MM.1S (cell line): ENCODE measurements around the gene SDC3.

Experiments
- CTCF ChIP-seq: fragments of 300-600 bp; sonication (generic); IDR thresholded peaks from 2 replicates; pipeline ENCODE4 v1.5.1; 2016; ENCODE audit warnings: antibody characterized with exemption, low read length, mixed read lengths
- EZH2 ChIP-seq: fragments of 300-600 bp; sonication (generic); optimal IDR thresholded peaks from 2 replicates; pipeline ENCODE3; 2017; ENCODE audit warnings: low read depth, mild to moderate bottlenecking, antibody characterized with exemption, low read length, mixed read lengths

DNA sequence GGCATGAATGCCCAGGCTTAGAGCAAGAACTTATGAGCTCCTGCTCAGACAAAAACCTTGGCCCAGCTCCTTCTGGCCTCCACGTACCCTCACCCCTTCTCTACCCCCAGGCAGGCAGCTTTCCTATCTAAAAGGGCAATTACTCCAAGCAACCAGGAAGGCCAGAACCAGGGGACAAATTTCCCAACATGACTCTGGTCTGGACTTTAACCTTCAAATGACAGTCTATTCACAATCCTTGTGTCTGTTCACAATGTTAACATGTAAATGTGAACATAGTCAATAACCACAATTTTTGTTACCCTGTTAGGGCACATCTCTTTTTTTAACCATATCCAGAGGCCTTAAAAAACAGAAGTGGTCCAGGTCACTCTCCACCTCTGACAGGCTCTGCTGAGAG, 86.6 kb downstream of the SDC3 start:
- TF ChIP-seq CTCF = no peak
- no peak for TF ChIP-seq EZH2
